Measurements from ENCODE around the gene FSTL1. TPM values are rescaled to one million over a fixed set of nuclear protein-coding genes. Genes with fewer than 3 reads are reported as not detected.

The FSTL1 gene
- total RNA-seq, 1 experiment from 2014 or later: 20.7 TPM

DNA sequence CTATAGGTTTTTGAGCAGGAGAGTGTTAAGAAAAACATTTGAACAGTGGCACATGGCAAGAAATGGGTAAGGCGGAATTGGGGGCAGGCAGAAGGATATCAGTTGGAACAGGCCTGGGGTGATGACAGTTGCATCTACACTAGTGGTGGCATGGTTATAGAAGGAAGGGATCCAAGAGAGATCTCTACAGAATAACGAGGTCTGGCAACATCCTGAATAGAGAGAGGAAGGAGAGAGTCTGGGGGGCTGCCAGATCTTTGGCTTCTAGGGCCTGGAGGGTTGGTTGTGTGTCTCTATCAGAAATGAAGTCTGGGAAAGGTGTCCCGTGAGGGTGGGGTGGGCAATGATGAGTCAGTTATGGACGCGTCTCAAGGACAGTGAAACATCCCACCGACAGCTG, 26.3 kb downstream of the FSTL1 start:
- RAD21 ChIA-PET (ENCODE audit: low non-redundant PET in 1 of 2, low total read pairs in 2 of 2, uncharacterized antibody in 2 of 2, unreplicated experiment in 2 of 2): no interaction called here
- H3K9me2 ChIP-seq (ENCODE audit: insufficient read depth): no peaks in the 10 kb centered on the region
- H3K4me2 ChIP-seq (ENCODE audit: low read length): no peak overlapping the region
- ATAC-seq (no peak), DNase-seq (ENCODE audit: low read depth, low spot score) (no peak)
- no peak overlapping the region for H2AFZ ChIP-seq (ENCODE audit: low read depth, low read length, poor library complexity, severe bottlenecking)
- BruUV-seq (replicated peaks): no TSS peak
- no peak overlapping the region for H3K4me3 ChIP-seq (replicated peaks in 1 of 2; ENCODE audit: low read depth in 1 of 2, low read length in 2 of 2)
- no peak overlapping the region for H3K9ac ChIP-seq (ENCODE audit: low read length)
- intact Hi-C loops (cut with micrococcal nuclease): no loop called here
- no peaks in the 10 kb centered on the region for H3K9me3 ChIP-seq (ENCODE audit: control insufficient read depth in 1 of 2, insufficient read depth in 1 of 2, low read depth in 1 of 2, low read length in 2 of 2)
- POLR2A ChIA-PET: no interaction called here
- CTCF ChIA-PET: interaction anchor here (0.7 kb wide), 1 partner anchor 133 kb away, joined by 3 read pairs; no protein-coding TSS in a partner anchor
- TF ChIP-seq SIN3A (IDR thresholded peaks at IDR 0.05; ENCODE audit: low read depth): no peak
- TF ChIP-seq JUND (IDR thresholded peaks at IDR 0.05): no peak
- no peak for TF ChIP-seq RAD21 (IDR thresholded peaks at IDR 0.05; ENCODE audit: low read depth)
- TF ChIP-seq, protein P1, sequence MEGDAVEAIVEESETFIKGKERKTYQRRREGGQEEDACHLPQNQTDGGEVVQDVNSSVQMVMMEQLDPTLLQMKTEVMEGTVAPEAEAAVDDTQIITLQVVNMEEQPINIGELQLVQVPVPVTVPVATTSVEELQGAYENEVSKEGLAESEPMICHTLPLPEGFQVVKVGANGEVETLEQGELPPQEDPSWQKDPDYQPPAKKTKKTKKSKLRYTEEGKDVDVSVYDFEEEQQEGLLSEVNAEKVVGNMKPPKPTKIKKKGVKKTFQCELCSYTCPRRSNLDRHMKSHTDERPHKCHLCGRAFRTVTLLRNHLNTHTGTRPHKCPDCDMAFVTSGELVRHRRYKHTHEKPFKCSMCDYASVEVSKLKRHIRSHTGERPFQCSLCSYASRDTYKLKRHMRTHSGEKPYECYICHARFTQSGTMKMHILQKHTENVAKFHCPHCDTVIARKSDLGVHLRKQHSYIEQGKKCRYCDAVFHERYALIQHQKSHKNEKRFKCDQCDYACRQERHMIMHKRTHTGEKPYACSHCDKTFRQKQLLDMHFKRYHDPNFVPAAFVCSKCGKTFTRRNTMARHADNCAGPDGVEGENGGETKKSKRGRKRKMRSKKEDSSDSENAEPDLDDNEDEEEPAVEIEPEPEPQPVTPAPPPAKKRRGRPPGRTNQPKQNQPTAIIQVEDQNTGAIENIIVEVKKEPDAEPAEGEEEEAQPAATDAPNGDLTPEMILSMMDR (IDR thresholded peaks at IDR 0.05 in 2 of 3, conservative IDR thresholded peaks at IDR 0.05 in 1 of 3; ENCODE audit: borderline replicate concordance in 1 of 3, insufficient read depth in 1 of 3, low read depth in 2 of 3, low read length in 2 of 3): no peak
- TF ChIP-seq TCF7L2 (IDR thresholded peaks at IDR 0.05; ENCODE audit: borderline replicate concordance, extremely low read depth, insufficient read depth, insufficient read length): no peak
- no peak for TF ChIP-seq ELF1 (IDR thresholded peaks at IDR 0.05; ENCODE audit: borderline replicate concordance, low read depth)
- TF ChIP-seq, protein P2, sequence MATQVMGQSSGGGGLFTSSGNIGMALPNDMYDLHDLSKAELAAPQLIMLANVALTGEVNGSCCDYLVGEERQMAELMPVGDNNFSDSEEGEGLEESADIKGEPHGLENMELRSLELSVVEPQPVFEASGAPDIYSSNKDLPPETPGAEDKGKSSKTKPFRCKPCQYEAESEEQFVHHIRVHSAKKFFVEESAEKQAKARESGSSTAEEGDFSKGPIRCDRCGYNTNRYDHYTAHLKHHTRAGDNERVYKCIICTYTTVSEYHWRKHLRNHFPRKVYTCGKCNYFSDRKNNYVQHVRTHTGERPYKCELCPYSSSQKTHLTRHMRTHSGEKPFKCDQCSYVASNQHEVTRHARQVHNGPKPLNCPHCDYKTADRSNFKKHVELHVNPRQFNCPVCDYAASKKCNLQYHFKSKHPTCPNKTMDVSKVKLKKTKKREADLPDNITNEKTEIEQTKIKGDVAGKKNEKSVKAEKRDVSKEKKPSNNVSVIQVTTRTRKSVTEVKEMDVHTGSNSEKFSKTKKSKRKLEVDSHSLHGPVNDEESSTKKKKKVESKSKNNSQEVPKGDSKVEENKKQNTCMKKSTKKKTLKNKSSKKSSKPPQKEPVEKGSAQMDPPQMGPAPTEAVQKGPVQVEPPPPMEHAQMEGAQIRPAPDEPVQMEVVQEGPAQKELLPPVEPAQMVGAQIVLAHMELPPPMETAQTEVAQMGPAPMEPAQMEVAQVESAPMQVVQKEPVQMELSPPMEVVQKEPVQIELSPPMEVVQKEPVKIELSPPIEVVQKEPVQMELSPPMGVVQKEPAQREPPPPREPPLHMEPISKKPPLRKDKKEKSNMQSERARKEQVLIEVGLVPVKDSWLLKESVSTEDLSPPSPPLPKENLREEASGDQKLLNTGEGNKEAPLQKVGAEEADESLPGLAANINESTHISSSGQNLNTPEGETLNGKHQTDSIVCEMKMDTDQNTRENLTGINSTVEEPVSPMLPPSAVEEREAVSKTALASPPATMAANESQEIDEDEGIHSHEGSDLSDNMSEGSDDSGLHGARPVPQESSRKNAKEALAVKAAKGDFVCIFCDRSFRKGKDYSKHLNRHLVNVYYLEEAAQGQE (IDR thresholded peaks at IDR 0.05; ENCODE audit: low read depth): no peak
- TF ChIP-seq ZFX (IDR thresholded peaks at IDR 0.05): no peak
- no peak for TF ChIP-seq EZH2phosphoT487 (IDR thresholded peaks at IDR 0.05; ENCODE audit: borderline replicate concordance)
- no peak for TF ChIP-seq SRF (IDR thresholded peaks at IDR 0.05; ENCODE audit: low read depth)
- TF ChIP-seq POLR2AphosphoS5 (IDR thresholded peaks at IDR 0.05; ENCODE audit: low read depth, low read length): no peak
- TF ChIP-seq, protein P3, sequence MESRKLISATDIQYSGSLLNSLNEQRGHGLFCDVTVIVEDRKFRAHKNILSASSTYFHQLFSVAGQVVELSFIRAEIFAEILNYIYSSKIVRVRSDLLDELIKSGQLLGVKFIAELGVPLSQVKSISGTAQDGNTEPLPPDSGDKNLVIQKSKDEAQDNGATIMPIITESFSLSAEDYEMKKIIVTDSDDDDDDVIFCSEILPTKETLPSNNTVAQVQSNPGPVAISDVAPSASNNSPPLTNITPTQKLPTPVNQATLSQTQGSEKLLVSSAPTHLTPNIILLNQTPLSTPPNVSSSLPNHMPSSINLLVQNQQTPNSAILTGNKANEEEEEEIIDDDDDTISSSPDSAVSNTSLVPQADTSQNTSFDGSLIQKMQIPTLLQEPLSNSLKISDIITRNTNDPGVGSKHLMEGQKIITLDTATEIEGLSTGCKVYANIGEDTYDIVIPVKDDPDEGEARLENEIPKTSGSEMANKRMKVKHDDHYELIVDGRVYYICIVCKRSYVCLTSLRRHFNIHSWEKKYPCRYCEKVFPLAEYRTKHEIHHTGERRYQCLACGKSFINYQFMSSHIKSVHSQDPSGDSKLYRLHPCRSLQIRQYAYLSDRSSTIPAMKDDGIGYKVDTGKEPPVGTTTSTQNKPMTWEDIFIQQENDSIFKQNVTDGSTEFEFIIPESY (IDR thresholded peaks at IDR 0.05; ENCODE audit: extremely low read depth, insufficient replicate concordance, low read length): no peak
- no peak for TF ChIP-seq MAX (IDR thresholded peaks at IDR 0.05)
- no peak for TF ChIP-seq EGR1 (IDR thresholded peaks at IDR 0.05; ENCODE audit: low read depth)
- TF ChIP-seq FOSL1 (IDR thresholded peaks at IDR 0.05; ENCODE audit: low read depth): no peak
- TF ChIP-seq CBX3 (IDR thresholded peaks at IDR 0.05; ENCODE audit: low read depth): no peak
- TF ChIP-seq CEBPB (IDR thresholded peaks at IDR 0.05; ENCODE audit: low read depth): no peak
- H3K36me3 ChIP-seq (ENCODE audit: control insufficient read depth in 1 of 2, insufficient read depth in 2 of 2, low read length in 2 of 2): no peaks in the 10 kb centered on the region
- no peaks in the 10 kb centered on the region for H3K27me3 ChIP-seq (ENCODE audit: insufficient read depth, low read length)
- H3K27ac ChIP-seq (ENCODE audit: low read depth, low read length): no peak overlapping the region
- no peaks in the 10 kb centered on the region for H3K4me1 ChIP-seq (ENCODE audit: control insufficient read depth in 1 of 2, insufficient read depth in 2 of 2, low read length in 2 of 2)
- H3K79me2 ChIP-seq (ENCODE audit: insufficient read depth, low read length): no peaks in the 10 kb centered on the region
- no peaks in the 10 kb centered on the region for H4K20me1 ChIP-seq (ENCODE audit: insufficient read depth)

Data from HCT116 (cell line).